Posterior vena cava (tissue), 2 donors: Measurements from ENCODE around the gene BLVRA. TPM values are rescaled to one million over a fixed set of nuclear protein-coding genes. Genes with fewer than 3 reads are reported as not detected.
"Not testable (repeated sequence)": the region's sequence is repeated elsewhere in the genome, so short reads cannot be mapped to it uniquely, and the experiment has no call there.

ENCODE experiments used
- DNase-seq: peaks from one replicate; pipeline ENCODE4 v3.0.0-alpha.2; 2020; ENCODE audit warnings: low spot score
- intact Hi-C, 2 donors: fragments of 100-400 bp; cut with DNase I; formaldehyde crosslinking; loops; one replicate each; pipeline versions ENCODE4 v1.14.1 to v1.14.2; 2022 to 2023
- total RNA-seq, 2 donors: library from RNA; stranded (reverse); fragmentation: NEBNext Ultra II Directional; extraction: Animal tissue kit (Norgen Biotek cat#: 25700); gene quantifications; one replicate each; pipeline ENCODE4 v1.2.1, GENCODE V29; 2021
- donor health status: DM: yes; HTN: yes; CAD: no.
- donor health status: DM: yes; HTN: yes; CAD: no.

The BLVRA gene
- total RNA-seq, 2 donors from 2014 or later = 54.2 to 63.0 TPM

DNA sequence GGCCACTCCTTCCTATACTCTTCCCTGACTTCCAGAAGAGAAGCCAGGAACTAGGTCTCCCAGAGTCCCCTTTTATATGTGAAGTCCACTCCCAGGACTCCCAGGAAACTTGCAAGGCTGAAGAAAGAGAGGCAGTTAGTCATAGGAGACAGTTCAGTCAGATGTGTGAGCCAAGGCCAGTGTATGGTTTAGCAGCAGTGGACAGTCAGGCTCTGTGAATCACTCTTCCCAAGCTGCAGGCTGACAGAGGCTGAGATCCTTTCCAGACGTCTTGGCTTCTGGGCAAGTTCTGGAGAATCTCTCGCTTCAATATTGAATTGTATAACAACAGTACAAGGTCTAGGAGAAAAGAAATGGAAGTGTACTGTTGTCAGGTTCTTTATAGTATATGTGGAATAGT lies 26.9 kb downstream of the BLVRA start:
- peak; percentile 26 for DNase-seq

DNA sequence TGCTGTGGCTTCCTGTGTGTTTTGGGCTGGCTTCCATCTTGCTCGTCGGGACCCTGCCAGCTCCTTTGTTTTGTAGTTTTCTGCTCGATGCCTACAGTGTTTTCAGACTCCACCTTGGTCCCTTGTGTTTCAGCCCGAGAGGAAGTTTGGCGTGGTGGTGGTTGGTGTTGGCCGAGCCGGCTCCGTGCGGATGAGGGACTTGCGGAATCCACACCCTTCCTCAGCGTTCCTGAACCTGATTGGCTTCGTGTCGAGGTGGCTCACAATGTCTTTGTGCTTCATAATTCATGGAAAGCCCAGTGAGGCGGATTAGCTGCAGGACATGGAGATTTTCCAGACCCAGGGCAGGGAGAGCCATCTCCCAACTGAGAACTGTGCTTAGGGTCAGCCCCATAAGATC lies 29.3 kb downstream of the BLVRA start:
- no peak for DNase-seq
- intact Hi-C loops = no loop called here

More for the DNA sequence above, 26.9 kb downstream of the BLVRA start:
- intact Hi-C loops = no loop called here

DNA sequence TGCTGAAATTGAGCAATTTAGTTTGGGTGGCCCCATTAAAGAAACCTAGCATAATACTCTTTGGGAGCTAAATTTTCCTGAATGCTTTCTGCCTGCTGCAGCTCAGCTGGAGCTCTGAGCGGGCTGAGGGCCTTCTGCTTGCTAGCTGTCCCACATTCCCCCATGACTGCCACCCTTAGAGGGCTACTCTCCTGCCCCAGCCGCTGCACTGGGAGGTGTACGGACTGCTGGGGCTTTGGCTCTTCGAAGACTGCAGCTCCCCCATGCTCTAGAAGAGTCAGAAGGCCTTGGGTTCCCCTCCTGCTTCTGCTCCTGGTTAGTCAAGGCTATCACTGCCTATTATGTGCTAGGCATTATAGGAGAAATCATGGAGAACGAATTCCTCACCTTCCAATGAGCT lies 31.5 kb downstream of the BLVRA start:
- DNase-seq = no peak
- intact Hi-C loops = no loop called here

DNA sequence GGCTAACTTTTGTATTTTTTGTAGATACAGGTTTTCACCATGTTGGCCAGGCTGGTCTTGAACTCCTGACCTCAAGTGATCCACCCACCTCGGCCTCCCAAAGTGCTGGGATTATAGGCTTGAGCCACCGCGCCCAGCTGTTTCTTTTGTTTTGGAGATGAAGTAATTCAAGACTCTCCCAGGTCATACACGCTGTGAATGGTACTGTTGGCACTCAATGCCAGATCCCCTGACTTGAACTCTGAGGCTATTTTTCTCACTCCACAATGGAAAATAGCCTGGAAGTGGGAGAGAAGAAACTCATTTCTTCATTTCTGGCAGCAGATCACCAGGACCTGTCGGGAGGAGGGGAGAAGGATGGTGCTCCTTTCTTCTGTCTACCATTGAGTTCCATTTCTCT lies 32.4 kb downstream of the BLVRA start:
- DNase-seq = no peak

DNA sequence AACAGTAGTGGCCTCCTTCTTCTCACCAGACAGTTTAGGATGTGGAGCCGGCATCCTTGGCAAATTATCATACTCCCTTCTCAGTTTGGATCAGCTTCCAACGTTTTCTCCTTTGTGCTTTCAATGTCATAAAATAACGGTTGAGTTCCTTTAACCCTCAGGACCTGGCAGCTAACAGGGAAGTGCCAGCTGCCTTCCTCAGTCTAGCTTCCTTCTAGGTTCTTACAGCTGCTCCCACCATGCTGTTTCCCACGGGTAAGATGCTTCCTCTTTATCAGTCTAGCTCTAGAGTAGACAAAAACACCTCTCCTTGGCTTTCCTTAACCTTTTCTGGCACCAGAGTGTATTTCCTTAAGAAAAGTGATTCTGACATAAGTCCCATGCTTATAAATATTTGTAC lies 33.2 kb downstream of the BLVRA start:
- intact Hi-C loops = no loop called here
- no peak for DNase-seq

More for the DNA sequence above, 32.4 kb downstream of the BLVRA start:
- intact Hi-C loops = no loop called here

DNA sequence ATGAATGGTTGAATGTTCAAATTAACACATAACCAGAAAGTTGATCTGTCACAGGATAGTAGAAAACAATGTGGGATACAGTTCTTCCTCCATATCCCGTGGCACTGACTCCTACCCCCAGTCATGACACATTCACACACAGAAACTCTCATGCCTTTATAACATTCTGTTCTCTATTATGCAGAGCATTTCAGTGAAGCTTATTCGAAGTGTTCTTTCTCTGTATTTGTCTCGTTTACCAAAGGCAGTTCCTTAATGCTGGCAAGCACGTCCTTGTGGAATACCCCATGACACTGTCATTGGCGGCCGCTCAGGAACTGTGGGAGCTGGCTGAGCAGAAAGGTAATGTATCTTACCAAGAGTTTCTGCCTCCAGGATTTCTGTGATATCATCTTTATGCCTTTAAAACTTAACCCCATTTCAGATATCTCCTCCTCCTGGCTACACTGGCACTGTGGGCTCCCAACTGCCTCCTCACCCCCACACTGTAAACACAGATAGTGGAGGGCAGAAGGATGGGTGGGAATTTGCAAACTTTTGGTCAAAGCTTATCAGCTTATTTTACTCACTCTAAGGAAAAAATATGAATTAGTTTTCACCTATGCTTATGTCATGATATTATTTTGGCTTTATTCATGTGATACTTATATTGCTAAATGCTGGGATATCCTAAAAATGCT lies 34.1 kb downstream of the BLVRA start:
- no peak for DNase-seq
- intact Hi-C loops = no loop called here

DNA sequence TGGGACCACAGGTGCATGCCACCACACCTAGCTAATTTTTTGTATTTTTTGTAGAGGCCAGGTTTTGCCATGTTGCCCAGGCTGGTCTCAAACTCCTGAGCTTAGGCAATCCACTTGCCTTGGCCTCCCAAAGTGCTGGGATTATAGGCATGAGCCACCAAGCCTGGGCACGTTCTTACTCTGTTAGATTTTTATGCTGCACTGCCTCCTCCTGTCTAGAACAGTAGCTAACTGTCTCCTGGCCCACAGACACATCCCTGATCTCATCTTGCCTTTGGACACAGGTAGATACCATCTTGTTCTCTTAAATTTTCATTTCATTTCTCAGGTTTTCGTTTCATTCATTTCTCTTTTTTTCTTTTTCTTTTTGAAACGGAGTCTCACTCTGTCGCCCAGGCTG lies 41.1 kb downstream of the BLVRA start:
- intact Hi-C loops = no loop called here

DNA sequence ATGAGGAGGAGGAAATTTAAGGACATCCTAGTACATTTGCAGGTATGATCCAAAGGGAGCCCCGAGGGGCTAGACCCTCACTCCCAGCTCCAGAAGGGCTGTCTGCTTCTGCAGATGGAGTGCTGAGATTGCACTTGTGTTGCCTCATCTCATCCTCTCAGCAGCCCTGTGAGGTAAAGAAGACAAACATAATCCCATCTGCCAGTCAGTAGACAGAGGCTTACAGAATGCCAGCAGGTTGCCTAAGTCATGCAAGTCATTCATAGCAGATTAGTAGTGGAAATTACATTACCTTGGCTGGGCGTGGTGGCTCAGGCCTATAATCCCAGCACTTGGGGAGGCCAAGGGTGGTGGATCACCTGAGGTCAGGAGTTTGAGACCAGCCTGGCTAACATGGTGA lies 45.4 kb downstream of the BLVRA start:
- no peak for DNase-seq
- intact Hi-C loops = no loop called here

More for the DNA sequence above, 41.1 kb downstream of the BLVRA start:
- DNase-seq = no peak

DNA sequence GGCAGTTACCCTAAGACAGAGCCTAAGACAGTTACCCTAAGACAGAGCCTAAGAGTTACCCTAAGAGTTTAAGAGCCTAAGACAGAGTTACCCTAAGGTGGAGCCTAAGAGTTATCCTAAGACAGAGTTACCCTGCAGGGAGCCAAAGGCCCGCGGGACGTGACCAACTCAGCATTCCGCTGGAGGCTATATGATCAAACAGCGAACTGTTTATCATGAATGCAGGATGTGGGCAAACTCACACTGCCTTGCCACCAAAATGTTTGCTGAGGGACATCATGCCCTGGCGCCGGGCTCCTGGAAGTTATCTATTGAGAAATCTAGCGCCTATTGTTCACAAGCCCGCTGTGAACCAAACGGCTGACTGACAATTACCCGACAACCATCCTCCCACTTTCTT lies 49.9 kb downstream of the BLVRA start:
- intact Hi-C loops = no loop called here
- no peak for DNase-seq

DNA sequence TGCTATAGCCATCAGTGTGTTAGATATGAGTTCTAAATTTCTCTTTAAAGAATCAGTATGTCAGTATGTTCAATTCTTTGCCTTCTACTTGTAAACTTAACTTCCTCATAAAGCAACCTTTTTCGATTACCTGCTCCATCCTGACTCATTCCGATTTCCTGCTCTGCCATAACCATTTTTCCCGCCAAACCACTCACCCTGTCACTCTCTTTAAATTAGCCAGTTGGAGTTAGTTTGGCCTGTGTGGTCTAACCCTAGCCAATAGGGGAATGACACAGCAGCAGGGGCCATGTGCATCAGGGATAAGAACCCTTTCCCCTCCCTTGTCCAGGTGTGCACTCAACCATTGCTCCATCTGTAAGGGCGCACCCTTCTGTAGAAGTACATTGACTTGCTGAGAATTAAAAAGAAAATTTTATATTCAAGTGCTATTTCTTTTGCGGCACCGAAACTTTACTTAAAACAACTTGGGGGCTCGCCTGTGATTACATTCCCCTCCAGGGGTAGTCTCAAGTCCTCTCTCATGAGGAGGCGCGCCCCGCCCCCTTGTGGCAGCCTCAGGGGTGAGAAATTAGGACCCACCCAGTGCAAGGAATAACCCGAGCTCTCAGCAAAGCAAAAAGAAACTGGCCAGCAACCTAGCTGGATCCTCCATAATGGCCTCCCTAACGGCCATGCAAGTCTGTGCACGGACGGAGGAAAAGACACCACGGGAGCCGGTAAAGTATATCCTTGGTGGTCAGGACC lies 51.9 kb downstream of the BLVRA start:
- DNase-seq, intact Hi-C loops: not testable (repeated sequence)

DNA sequence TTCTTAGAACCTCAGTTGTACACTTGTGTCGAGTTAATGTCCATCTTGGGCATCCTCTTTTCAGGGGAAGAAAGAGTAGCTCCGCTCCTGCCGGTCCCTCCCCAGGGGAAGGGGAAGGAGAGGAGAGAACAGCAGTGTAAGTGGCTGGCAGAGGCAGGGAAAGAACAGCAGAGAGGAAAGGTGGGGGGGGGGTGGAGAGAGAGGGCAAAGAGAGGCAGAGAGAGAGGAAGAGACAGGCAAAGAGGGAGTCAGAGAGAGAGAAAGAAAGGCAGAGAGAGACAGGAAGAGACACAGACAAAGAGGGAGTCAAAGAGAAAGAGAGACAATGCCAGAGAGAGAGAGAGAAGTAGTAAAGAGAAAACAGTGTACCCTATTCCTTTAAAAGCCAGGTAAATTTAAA lies 56.9 kb downstream of the BLVRA start:
- intact Hi-C loops = no loop called here
- DNase-seq = no peak

DNA sequence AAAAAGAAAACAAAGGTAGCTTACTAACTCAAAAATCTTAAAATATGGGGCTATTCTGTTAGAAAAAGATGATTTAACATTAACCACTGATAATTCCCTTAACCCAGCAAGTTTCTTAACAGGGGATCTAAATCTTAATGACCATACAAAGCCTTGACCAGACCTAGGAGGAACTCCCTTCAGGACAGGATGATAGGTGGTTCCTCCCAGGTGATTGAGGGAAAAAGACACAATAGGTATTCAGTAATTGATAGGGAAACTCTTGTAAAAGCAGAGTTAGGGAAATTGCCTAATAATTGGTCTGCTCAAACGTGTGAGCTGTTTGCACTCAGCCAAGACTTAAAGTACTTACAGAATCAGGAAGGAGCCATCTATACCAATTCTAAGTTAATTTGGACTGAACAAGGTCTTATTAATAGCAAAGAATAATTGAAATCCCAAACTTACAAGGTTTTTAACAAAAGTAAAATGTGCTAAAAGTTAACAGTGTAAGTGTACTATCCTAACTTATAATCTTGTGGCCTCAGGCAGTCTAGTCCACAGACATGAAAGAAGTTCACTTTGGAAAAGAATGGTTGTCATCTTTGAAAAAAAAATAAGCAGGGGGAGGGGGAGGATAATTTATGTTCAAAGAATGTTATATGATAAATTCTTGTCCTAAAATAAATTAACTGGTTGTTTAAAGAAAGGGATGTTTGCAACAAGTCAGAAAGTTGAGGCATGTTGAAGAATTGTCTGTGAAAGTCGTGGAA lies 57.7 kb downstream of the BLVRA start:
- DNase-seq, intact Hi-C loops: not testable (repeated sequence)

DNA sequence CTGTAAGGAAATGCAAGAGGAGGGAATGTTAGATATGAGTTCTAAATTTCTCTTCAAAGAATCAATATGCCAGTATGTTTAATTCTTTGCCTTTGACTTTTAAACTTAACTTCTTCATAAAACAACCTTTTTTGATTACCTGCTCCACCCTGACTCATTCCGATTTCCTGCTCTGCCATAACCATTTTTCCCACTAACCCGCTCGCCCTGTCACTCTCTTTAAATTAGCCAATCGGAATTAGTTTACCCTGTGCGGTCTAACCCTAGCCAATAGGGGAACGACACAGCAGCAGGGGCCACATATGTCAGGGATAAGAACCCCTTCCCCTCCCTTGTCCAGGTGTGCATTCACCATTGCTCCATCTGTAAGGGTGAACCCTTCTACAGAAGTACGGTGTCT lies 64.9 kb downstream of the BLVRA start:
- DNase-seq, intact Hi-C loops: not testable (repeated sequence)

DNA sequence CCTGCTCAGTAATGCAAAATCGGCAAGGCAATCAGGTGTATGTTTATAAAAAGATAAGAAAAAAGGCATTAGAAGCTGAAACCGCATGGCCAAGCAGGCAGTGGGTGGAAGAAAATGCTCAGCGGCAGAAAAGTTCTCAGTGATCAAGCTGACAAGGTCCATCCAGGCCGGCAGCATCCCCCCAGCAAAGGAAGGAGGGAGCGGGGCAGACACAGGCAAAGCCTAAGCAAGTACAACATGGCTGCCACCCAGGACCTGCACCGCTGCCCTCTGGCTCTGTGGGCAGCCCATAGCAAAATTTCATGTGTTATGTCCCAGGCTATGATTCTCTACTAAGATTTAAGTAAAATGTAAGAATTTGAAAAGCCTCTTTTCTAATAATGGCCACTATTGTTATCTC lies 65.5 kb downstream of the BLVRA start:
- intact Hi-C loops = no loop called here
- DNase-seq = no peak

DNA sequence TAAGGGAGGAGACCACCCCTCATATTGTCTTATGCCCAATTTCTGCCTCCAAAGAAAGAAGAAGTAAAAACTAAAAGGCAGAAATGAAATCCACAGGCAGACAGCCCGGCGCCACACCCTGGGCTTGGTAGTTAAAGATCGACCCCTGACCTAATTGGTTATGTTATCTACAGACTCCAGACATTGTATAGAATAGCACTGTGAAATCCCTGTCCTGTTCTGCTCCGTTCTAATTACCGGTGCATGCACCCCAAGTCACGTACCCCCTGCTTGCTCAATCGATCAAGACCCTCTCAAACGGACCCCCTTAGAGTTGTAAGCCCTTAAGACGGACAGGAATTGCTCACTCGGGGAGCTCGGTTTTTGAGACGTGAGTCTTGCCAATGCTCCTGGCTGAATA lies 66.0 kb downstream of the BLVRA start:
- intact Hi-C loops, DNase-seq: not testable (repeated sequence)

DNA sequence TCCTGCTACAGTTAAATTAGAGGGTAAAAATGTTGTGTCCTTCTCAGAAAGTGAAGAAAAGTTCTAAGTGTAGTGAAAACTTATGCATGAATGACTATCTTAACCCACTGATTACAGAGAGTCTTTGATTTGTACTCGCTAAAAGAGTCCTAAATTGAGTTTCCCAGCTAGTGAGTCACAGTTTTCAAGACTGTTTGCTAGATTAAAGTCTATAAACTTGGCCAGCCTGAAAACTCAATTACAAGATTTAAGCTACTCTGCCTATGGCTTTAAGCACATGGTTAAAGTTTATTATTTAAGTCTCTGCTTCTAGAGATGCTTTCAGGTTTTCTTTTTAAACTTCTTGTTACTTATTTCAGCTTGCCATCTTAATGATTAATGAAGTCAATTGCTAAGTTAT lies 66.5 kb downstream of the BLVRA start:
- DNase-seq = no peak
- intact Hi-C loops = no loop called here

DNA sequence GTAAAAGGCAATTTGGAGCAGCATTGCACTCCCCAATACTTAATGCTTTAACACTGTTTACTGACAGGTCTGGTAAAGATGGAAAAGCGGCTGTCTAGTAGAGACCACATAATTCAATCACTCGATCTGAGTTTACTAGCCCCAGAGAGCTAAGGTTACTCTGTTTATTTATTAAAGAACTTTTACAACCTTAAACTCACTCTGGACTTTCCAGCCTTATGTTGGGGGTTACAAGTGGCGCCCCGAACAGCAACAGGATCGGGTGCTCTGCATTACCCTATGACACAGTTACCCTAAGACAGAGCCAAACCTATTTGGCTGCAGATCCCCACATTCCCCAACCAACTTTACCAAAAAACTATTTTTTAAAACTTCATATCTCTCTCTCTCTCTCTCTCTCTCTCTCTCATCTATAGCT lies 66.9 kb downstream of the BLVRA start:
- DNase-seq = no peak
- intact Hi-C loops = no loop called here

DNA sequence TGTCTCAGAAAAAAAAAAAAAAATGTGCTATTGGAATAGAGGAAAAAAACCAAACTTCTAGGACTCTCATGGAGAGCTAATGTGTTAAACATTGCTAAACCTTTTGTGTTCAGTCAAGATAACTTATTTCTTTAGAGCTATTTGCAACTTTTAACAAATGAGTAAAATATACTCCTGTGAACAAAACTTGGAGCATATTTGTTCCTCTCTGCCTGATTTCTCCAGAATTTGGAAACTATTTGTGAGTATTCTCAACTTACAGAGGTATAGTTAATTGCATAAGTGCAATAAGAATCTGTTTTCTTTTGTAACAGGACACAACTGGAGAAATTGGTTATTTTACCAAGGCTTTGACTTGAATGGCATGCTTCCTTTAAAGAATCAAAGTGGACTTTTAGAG lies 72.4 kb downstream of the BLVRA start:
- intact Hi-C loops = loop anchor here in 1 of 2 donors (5.0 kb wide), 1 partner anchor 249 kb away; the partner anchor contains the start of gene STK17A
- not testable (repeated sequence) for DNase-seq

DNA sequence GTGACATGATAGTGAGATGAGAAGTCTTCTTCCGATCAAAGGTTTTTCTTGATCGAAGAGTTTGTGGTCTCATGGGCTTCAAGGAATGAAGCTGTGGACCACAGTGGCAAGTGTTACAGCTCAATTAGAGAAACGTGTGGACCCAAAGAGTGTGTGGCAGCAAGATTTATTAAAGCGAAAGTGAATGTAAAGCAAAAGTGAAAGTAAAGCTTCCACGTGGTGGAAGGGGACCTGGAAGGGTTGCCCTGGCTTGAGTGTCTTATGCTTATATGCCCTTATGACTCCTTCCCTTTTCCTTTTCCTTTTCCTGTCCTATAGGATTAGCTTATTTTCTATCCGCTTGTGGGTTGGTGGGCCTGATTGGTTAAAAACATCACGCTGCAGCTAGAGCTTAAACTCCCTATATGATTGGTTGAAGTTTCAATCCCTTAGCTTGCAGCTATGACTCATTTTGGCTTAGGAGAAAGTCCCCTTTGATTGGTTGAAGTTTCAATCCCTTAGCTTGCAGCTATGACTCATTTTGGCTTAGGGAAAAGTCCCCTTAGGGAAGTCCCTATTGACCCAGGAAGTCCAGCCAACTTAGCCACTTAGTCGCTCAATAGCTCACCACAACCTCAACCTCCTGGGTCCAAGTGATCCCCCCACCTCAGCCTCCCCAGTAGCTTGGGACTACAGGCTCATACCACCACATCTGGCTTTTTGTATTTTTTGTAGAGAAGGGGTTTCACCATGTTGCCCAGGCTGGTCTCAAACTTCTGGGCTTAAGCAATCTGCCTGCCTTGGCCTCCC lies 76.2 kb downstream of the BLVRA start:
- intact Hi-C loops = loop anchor here (5.0 kb wide), 1 partner anchor 252 kb away; the partner anchor contains the start of gene STK17A (in 2 of the 2)
- DNase-seq = no peak
